Measurements from ENCODE around the gene SNAPC1. TPM values are rescaled to one million over a fixed set of nuclear protein-coding genes. Genes with fewer than 3 reads are reported as not detected.
"Not testable (repeated sequence)": the region's sequence is repeated elsewhere in the genome, so short reads cannot be mapped to it uniquely, and the experiment has no call there.

The SNAPC1 gene
- total and polyA plus RNA-seq, 2 donors (not counting 1 experiment from before 2014, with no cell fraction given), result 23.4 to 29.6 TPM

DNA sequence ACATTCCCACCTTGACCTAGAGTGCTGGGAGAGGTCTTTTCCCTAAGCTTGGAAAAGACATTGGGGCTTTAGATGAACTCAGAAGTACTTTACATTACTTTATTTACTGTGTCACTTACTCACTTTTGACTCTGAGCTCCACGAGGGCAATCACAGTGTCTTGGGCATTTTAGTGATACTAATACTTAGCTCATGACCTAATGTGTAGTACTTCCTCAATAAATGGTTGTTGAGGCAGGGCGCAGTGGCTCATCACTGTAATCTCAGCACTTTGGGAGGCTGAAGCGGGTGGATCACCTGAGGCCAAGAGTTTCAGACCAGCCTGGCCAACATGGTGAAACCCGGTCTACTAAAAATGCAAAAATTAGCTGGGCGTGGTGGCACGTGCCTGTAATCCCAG, 19.8 kb upstream of the SNAPC1 start:
- DNase-seq (ENCODE audit: low read depth in 2 of 2), result no peak
- peaks cover 2% of the 10 kb centered on the region for H4K20me1 ChIP-seq (ENCODE audit: control insufficient read depth, extremely low read depth, insufficient read depth, low read length)
- no peaks in the 10 kb centered on the region for H3K27me3 ChIP-seq (ENCODE audit: control insufficient read depth, insufficient read depth, low read length)
- H3K4me3 ChIP-seq (replicated peaks in 1 of 4; ENCODE audit: control extremely low read depth in 1 of 4, insufficient read depth in 1 of 4, low read depth in 3 of 4, low read length in 4 of 4), result no peak overlapping the region
- H3K36me3 ChIP-seq (ENCODE audit: control insufficient read depth, insufficient read depth, low read length), result peaks cover 22% of the 10 kb centered on the region
- H3K9ac ChIP-seq (ENCODE audit: insufficient read depth, low read length), result no peak overlapping the region
- no peak overlapping the region for H2AFZ ChIP-seq (ENCODE audit: low read length)
- peaks cover 2% of the 10 kb centered on the region for H3K4me1 ChIP-seq (ENCODE audit: control insufficient read depth, extremely low read depth, insufficient read depth, low read length)
- no peak overlapping the region for H3K4me2 ChIP-seq (ENCODE audit: extremely low read depth, insufficient read depth, low read length)
- no peaks in the 10 kb centered on the region for H3K9me3 ChIP-seq (ENCODE audit: control insufficient read depth, insufficient read depth, low read depth, low read length)
- H3K27ac ChIP-seq (ENCODE audit: insufficient read depth, low read length), result no peak overlapping the region
- H3K79me2 ChIP-seq (ENCODE audit: control insufficient read depth, insufficient read depth, low read length), result peaks cover 72% of the 10 kb centered on the region
- TF ChIP-seq, protein P1, sequence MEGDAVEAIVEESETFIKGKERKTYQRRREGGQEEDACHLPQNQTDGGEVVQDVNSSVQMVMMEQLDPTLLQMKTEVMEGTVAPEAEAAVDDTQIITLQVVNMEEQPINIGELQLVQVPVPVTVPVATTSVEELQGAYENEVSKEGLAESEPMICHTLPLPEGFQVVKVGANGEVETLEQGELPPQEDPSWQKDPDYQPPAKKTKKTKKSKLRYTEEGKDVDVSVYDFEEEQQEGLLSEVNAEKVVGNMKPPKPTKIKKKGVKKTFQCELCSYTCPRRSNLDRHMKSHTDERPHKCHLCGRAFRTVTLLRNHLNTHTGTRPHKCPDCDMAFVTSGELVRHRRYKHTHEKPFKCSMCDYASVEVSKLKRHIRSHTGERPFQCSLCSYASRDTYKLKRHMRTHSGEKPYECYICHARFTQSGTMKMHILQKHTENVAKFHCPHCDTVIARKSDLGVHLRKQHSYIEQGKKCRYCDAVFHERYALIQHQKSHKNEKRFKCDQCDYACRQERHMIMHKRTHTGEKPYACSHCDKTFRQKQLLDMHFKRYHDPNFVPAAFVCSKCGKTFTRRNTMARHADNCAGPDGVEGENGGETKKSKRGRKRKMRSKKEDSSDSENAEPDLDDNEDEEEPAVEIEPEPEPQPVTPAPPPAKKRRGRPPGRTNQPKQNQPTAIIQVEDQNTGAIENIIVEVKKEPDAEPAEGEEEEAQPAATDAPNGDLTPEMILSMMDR (conservative IDR thresholded peaks at IDR 0.05 in 1 of 2, IDR thresholded peaks at IDR 0.05 in 1 of 2; ENCODE audit: low read depth in 1 of 2, low read length in 2 of 2), result no peak
- no peak for TF ChIP-seq EZH2 (IDR thresholded peaks at IDR 0.05; ENCODE audit: low read length, missing control alignments)

DNA sequence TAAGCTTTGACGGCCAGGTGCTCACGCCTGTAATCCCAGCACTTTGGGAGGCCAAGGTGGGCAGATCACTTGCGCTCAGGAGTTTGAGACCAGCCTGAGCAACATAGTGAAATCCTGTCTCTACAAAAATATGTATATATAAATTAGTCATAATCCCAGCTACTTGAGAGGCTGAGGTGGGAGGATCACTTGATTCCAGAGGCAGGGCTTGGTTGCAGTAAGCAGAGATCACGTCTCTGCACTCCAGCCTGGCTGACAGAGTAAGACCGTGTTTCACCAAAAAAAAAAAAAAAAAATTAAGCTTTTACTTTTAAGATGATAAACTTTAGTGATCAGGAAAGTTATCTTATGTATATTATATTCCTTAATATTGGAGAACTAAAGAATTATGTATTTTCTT, 18.0 kb upstream of the SNAPC1 start:
- H3K9me3 ChIP-seq (ENCODE audit: control insufficient read depth, insufficient read depth, low read depth, low read length), result no peaks in the 10 kb centered on the region
- peaks cover 76% of the 10 kb centered on the region for H3K79me2 ChIP-seq (ENCODE audit: control insufficient read depth, insufficient read depth, low read length)
- TF ChIP-seq, protein P1 (conservative IDR thresholded peaks at IDR 0.05 in 1 of 2, IDR thresholded peaks at IDR 0.05 in 1 of 2; ENCODE audit: low read depth in 1 of 2, low read length in 2 of 2), result no peak
- TF ChIP-seq EZH2 (IDR thresholded peaks at IDR 0.05; ENCODE audit: low read length, missing control alignments), result no peak
- no peaks in the 10 kb centered on the region for H3K27me3 ChIP-seq (ENCODE audit: control insufficient read depth, insufficient read depth, low read length)
- H3K4me3 ChIP-seq (replicated peaks in 1 of 4; ENCODE audit: control extremely low read depth in 1 of 4, insufficient read depth in 1 of 4, low read depth in 3 of 4, low read length in 4 of 4), result no peak overlapping the region
- DNase-seq (ENCODE audit: low read depth in 2 of 2), result no peak
- no peak overlapping the region for H3K27ac ChIP-seq (ENCODE audit: insufficient read depth, low read length)
- H2AFZ ChIP-seq (ENCODE audit: low read length), result no peak overlapping the region
- H3K36me3 ChIP-seq (ENCODE audit: control insufficient read depth, insufficient read depth, low read length), result peaks cover 20% of the 10 kb centered on the region
- H4K20me1 ChIP-seq (ENCODE audit: control insufficient read depth, extremely low read depth, insufficient read depth, low read length), result peaks cover 2% of the 10 kb centered on the region
- peaks cover 2% of the 10 kb centered on the region for H3K4me1 ChIP-seq (ENCODE audit: control insufficient read depth, extremely low read depth, insufficient read depth, low read length)
- H3K4me2 ChIP-seq (ENCODE audit: extremely low read depth, insufficient read depth, low read length), result no peak overlapping the region
- H3K9ac ChIP-seq (ENCODE audit: insufficient read depth, low read length), result no peak overlapping the region

DNA sequence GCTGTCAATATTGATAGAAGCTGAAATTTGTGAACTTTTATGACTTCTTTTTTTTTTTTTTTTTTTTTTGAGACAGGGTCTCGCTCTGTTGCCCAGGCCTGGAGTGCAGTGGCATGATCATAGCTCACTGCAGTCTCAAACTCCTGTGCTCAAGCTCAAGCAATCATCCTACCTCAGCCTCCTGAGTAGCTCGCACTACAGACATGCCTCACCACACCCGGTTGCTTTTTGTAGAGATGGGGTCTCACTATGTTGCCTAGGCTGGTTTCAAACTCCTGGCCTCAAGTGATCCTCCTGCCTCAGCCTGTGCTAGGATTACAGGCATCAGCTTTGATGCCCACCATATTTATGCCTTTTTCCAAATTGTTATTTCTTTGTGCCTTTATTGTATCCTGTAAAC, 15.9 kb upstream of the SNAPC1 start:
- not testable (repeated sequence) for H3K9ac ChIP-seq (ENCODE audit: insufficient read depth, low read length); H3K4me3 ChIP-seq (replicated peaks in 1 of 4; ENCODE audit: control extremely low read depth in 1 of 4, insufficient read depth in 1 of 4, low read depth in 3 of 4, low read length in 4 of 4); H3K4me1 ChIP-seq (ENCODE audit: control insufficient read depth, extremely low read depth, insufficient read depth, low read length); H3K9me3 ChIP-seq (ENCODE audit: control insufficient read depth, insufficient read depth, low read depth, low read length); DNase-seq (ENCODE audit: low read depth in 2 of 2); H3K27me3 ChIP-seq (ENCODE audit: control insufficient read depth, insufficient read depth, low read length); H3K4me2 ChIP-seq (ENCODE audit: extremely low read depth, insufficient read depth, low read length); H4K20me1 ChIP-seq (ENCODE audit: control insufficient read depth, extremely low read depth, insufficient read depth, low read length); H3K27ac ChIP-seq (ENCODE audit: insufficient read depth, low read length); H2AFZ ChIP-seq (ENCODE audit: low read length)
- Histone ChIP-seq H3K36me3 (ENCODE audit: control insufficient read depth, insufficient read depth, low read length) (peaks cover 14% of the 10 kb centered on the region), H3K79me2 (ENCODE audit: control insufficient read depth, insufficient read depth, low read length) (peaks cover 74% of the 10 kb centered on the region)

Measured in fibroblast of lung (primary cell).